Astrocyte of the spinal cord (primary cell): ENCODE measurements around the gene POLDIP3.

Experiments
- DNase-seq: peaks from one replicate; pipeline ENCODE4 v3.0.0; 2011; ENCODE audit warnings: low read depth, low spot score
- H3K4me3 ChIP-seq: 2 replicates; pipeline ENCODE4 v1.5.1; 2011; ENCODE audit warnings: low read depth, mild to moderate bottlenecking, low read length, moderate library complexity
- CTCF ChIP-seq: IDR thresholded peaks from 2 replicates; pipeline ENCODE4 v1.5.1; 2012; ENCODE audit warnings: low read depth, mild to moderate bottlenecking, low read length, inconsistent platforms
- in situ Hi-C: cut with HindIII; loops from 2 replicates; pipeline ENCODE4 v1.10.0; 2017; ENCODE audit warnings: low sequenced_read_pairs

POLDIP3 gene

DNA sequence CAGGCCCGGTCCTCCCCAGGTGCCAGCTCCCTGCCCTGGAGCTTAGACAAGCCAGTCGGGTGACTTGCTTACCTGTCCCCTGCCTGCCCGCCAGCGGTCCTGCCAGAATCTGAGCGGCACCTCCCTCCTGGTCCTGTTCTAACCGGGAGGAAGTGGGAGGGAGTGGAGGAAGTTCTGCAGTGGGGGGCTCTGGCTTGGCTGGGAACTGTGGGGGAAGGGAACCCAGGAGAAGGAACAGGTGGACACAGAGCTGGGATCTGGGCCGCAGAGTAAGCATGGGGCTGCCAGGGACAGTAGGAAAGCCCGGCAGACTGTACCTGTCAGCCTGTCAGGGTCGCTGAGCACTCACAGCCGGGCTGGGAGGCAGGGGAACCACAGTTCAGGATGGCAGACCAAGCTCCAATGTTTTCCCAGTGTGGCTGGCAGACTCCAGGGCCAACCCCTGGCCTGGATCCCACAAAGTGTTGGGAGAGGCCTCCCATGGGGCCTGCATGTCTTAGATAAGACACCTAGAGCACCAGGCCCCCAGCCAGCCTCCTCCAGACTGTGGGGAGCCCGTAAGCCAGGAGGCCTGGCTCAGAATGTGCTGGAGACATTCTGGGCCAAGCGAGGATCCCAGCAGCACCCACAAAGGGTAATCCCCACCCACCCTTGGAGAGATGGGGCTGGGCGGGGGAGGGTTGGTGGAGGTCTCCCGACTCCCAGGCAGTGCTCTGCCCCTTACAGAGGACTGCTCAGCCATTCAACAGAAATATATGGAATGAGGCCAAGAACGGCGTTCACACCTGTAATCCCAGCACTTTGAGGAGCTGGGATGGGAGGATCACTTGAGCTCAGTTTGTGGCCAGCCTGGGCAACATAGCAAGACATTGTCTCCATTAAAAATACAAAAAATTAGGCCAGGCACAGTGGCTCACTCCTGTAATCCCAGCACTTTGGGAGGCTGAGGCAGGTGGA, 32.2 kb upstream of the POLDIP3 start:
- in situ Hi-C loops, result no loop called here
- TF ChIP-seq CTCF, result no peak
- no peak for DNase-seq
- H3K4me3 ChIP-seq, result no peak overlapping the region

DNA sequence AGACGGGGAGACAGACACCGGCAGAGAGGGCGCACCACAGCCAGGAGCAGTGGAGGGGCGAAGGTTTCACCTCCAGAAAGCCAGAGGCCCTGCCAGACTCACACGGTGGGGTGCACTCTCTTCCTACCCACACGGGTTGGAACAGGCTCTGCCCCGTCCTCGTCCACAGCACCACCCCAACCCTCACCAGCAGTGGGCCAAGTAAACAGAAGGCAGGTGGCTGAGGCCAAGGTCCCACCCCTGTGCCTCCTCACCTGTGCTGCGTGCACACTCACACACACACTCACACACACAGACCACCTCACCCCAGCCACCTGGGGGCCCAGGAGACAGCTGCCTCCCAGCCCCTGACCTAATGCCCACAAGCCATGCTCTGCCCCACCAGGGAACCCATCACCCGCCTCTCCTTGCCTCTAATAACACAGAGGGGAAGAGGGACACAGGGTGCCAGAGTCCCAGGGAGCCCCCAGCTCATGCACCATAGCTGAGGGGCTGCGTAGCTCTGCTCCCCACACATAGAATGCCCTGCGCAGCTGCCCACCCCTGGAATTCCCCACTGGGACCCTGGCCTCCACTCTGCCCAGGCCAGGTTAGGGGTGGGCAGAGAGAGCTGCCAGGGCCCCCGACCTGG, 31.4 kb upstream of the POLDIP3 start:
- no peak for DNase-seq
- in situ Hi-C loops, result no loop called here
- TF ChIP-seq CTCF, result no peak
- no peak overlapping the region for H3K4me3 ChIP-seq

GRCh38 chr22:42645341-42645937, 30.8 kb upstream of the POLDIP3 start:
- no peak for DNase-seq
- TF ChIP-seq CTCF, result no peak
- in situ Hi-C loops, result no loop called here
- H3K4me3 ChIP-seq, result no peak overlapping the region

DNA sequence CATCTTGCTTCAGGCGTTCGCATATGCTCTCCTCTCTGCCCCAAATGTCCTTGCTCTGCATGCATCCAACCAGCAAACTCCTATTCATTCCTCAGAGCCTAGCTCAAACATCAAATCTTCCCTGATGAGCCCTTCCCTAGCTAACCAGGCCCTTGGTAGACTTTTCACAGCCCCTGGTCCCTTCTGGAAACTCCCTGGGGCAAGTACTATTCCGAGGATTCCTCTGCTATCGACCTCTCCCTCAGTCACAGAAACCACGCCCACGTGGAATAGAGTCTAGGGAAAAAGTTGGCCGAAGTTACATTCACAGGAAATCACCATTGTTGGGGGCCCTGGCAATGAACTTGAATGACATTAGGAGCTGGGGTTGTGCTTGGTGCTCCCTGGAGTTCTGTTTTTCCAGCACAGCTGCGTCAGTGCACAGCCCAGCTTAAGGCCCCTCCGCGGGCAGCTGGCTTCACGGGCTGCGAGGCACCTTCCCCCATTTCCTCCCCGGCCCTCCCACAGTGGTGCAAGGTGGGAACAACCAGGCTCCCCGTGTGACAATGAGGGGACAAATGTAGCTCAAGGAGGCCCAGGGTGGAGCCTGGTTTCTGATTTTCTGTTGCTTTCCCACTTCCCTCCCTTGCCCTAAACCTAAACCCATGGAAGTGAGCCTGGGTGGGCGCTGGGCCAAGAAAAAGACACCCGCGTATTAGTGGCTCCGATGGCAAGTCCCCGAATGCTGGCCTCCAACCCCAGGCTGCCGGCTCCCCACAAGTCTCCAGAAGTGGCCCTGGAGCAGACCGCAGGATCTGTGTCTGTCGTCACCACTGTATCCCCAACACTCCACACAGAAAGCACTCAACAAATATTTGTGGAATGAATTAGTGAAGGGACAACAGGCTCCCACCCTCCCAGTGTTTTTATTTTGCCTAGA, 30.0 kb upstream of the POLDIP3 start:
- TF ChIP-seq CTCF, result no peak
- no peak overlapping the region for H3K4me3 ChIP-seq
- DNase-seq, result peak; percentile 23
- in situ Hi-C loops, result no loop called here

DNA sequence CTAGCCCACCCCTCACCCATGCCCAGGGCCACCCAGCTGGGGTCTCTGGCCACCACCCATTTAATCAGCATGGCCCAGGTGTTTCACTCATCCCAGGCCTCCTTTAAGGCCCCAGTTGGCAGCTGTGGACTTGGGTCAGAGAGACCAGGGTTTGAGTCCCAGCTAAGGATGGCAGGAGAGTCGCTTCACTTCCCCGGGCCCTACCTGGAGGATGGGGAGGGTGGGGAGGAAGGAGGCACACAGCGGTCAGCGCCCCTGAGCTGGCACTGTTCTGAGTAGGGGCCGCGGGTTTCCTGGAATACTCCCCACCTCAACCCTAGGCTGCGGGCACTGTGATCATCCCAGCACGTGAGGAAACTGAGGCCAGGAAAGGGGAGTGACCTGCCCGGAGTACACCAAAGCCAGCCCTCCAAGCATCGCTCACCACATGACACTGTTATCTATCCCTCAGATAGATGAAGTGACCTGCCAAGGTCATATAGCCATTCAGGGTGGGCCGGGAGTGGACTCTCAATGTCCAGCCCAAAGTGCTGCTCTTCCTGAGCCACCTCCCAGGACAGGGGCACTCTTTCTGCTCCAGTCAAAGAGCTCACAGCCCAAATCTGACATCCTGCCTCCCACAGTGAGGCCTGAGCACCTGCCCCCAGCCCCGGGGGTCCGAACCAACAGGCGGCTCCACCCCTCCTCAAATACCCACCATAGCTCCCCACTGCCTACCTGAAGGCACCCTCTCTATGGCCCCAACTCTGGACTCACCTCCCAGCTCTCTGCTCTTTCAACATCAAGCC, 29.1 kb upstream of the POLDIP3 start:
- in situ Hi-C loops, result no loop called here
- no peak for DNase-seq
- no peak overlapping the region for H3K4me3 ChIP-seq
- no peak for TF ChIP-seq CTCF
